Right lobe of liver (tissue), 6 donors: Measurements from ENCODE around the gene GRM8. TPM values are rescaled to one million over a fixed set of nuclear protein-coding genes. Genes with fewer than 3 reads are reported as not detected.

Experiments
- ATAC-seq, 4 donors: fragments of 200-7000 bp; cut with Tn5 transposase; one replicate each; pipeline ENCODE4 v1.9.1; 2020; ENCODE audit warnings: mild to moderate bottlenecking in 4 of 4, moderate library complexity in 4 of 4
- DNase-seq, 3 donors: peaks; one replicate each; pipeline ENCODE4 v3.0.0-alpha.2; 2020
- H3K27ac ChIP-seq, 3 donors: fragments of 200-600 bp; one replicate each; pipeline ENCODE4 v1.8.0; 2022
- H3K27me3 ChIP-seq, 2 donors: fragments of 200-600 bp; one replicate each; pipeline ENCODE4 v1.8.0; 2022
- H3K36me3 ChIP-seq, 4 donors: fragments of 200-600 bp; sonication (generic) in 1 of 4; one replicate each; pipeline versions ENCODE4 v1.5.1 to v1.8.0; 2017 to 2022; ENCODE audit warnings: control low read depth in 1 of 4
- H3K4me1 ChIP-seq, 4 donors: fragments of 200-600 bp; sonication (generic) in 1 of 4; one replicate each; pipeline versions ENCODE4 v1.5.1 to v1.8.0; 2017 to 2022; ENCODE audit warnings: control low read depth in 1 of 4
- H3K4me3 ChIP-seq, 3 donors: fragments of 200-600 bp; one replicate each; pipeline ENCODE4 v1.8.0; 2022
- H3K9me3 ChIP-seq, 4 donors: fragments of 200-600 bp; sonication (generic) in 1 of 4; one replicate each; pipeline versions ENCODE4 v1.5.1 to v1.8.0; 2017 to 2022; ENCODE audit warnings: control low read depth in 1 of 4
- POLR2A ChIP-seq: fragments of 450-650 bp; IDR thresholded peaks from one replicate; pipeline ENCODE4 v1.6.1; 2017; ENCODE audit warnings: antibody characterized with exemption, mild to moderate bottlenecking
- WGBS: methylation state at CpG from one replicate; pipeline ENCODE4 v1.1.6; 2018; ENCODE audit warnings: low coverage, low lambda C conversion rate; ENCODE audit not compliant: insufficient coverage; ENCODE audit errors: missing lambda C conversion rate; 5-methylcytosine and 5-hydroxymethylcytosine counted together
- intact Hi-C, 2 donors: fragments of 100-400 bp; cut with DNase I; formaldehyde crosslinking; loops; one replicate each; pipeline versions ENCODE4 v1.11.2 to v1.14.1; 2022
- total RNA-seq, 6 experiments: library from RNA; depleted of rRNA in 2 of 6; stranded (reverse); fragments of >200 nt in 2 of 6; fragmentation: NEBNext Ultra II Directional in 3 of 6; extraction: Animal tissue kit (Norgen Biotek cat#: 25700) in 3 of 6; gene quantifications; one replicate each; pipeline versions ENCODE4 v1.1.0 to v1.2.4, GENCODE V29; 2016 to 2023
- TF ChIP-seq, protein P1 (sequence below), 4 donors: fragments of 200-600 bp in 3 of 4; fragments of 450-650 bp in 1 of 4; IDR thresholded peaks; one replicate each; pipeline versions ENCODE4 v1.5.1 to v1.8.0; 2016 to 2022; ENCODE audit warnings: antibody characterized with exemption in 4 of 4, mild to moderate bottlenecking in 2 of 4
- donor health status: DM: no; HTN: yes; CAD: no.
- donor health status: DM: no; HTN: no; CAD: no.
- donor health status: DM: no; HTN: no; CAD: no.
- donor health status: DM: no; HTN: yes; CAD: no.
- donor health status: DM: no; HTN: yes; CAD: no.

GRM8 gene
- total RNA-seq, 6 experiments from 2014 or later, result 0.12 to 8.4 (median 2.7) TPM

DNA sequence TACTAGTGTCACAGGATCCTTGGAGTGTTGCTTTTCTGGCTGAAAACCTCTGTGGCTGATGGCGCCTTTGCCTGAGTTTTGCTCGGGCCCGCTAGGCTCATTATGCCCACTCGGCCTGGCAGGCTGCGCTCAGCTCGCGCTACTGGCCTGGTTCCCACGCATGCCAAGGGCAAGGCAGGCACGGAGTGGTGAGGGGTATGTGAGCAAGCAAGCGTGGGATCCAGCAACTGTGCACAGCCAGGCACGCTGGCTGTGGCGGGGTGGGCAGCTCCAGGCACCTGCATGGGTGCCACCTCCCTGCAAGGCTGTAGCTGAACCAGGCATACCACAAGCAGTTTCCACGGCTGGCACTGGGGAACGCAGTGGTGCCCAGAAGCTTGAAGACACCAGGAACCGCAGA, 562.6 kb downstream of the GRM8 start:
- no peak for ATAC-seq
- no peak overlapping the region for H3K4me3 ChIP-seq
- intact Hi-C loops, result no loop called here
- no peaks in the 10 kb centered on the region for H3K4me1 ChIP-seq
- WGBS, result 87% methylated on average over 4 of the region's 15 CpGs
- H3K27me3 ChIP-seq, result no peaks in the 10 kb centered on the region
- H3K9me3 ChIP-seq, result no peaks in the 10 kb centered on the region
- DNase-seq, result no peak
- TF ChIP-seq, protein P1, sequence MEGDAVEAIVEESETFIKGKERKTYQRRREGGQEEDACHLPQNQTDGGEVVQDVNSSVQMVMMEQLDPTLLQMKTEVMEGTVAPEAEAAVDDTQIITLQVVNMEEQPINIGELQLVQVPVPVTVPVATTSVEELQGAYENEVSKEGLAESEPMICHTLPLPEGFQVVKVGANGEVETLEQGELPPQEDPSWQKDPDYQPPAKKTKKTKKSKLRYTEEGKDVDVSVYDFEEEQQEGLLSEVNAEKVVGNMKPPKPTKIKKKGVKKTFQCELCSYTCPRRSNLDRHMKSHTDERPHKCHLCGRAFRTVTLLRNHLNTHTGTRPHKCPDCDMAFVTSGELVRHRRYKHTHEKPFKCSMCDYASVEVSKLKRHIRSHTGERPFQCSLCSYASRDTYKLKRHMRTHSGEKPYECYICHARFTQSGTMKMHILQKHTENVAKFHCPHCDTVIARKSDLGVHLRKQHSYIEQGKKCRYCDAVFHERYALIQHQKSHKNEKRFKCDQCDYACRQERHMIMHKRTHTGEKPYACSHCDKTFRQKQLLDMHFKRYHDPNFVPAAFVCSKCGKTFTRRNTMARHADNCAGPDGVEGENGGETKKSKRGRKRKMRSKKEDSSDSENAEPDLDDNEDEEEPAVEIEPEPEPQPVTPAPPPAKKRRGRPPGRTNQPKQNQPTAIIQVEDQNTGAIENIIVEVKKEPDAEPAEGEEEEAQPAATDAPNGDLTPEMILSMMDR (IDR thresholded peaks at IDR 0.05), result no peak
- TF ChIP-seq POLR2A, result no peak
- no peak overlapping the region for H3K27ac ChIP-seq
- H3K36me3 ChIP-seq, result no peaks in the 10 kb centered on the region

DNA sequence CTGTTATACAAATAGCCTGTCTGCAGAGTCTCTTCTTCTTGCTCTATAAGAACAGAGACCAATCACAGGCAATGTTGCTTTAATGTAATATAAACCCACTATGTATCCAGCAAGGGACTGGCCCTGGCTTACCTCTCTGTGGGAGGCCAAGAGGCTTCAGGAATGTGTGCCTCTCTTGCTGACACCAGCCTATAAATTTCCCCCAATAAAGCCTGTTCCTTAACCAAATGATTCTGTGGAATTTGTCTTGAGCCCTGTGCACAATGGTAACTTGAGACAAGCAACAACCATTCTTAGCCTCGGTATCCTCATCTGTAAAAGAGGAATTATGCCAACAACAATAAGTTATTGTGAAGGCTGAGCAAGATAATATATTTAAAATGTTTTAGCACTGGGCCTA, 563.7 kb downstream of the GRM8 start:
- no peak overlapping the region for H3K4me3 ChIP-seq
- DNase-seq (no peak), ATAC-seq (no peak)
- no peaks in the 10 kb centered on the region for H3K4me1 ChIP-seq
- no peaks in the 10 kb centered on the region for H3K27me3 ChIP-seq
- H3K27ac ChIP-seq, result no peak overlapping the region
- TF ChIP-seq POLR2A, result no peak
- TF ChIP-seq, protein P1 (IDR thresholded peaks at IDR 0.05), result no peak
- 50% methylated on average over 1 of the region's 1 CpG for WGBS
- H3K9me3 ChIP-seq, result no peaks in the 10 kb centered on the region
- intact Hi-C loops, result no loop called here
- no peaks in the 10 kb centered on the region for H3K36me3 ChIP-seq

DNA sequence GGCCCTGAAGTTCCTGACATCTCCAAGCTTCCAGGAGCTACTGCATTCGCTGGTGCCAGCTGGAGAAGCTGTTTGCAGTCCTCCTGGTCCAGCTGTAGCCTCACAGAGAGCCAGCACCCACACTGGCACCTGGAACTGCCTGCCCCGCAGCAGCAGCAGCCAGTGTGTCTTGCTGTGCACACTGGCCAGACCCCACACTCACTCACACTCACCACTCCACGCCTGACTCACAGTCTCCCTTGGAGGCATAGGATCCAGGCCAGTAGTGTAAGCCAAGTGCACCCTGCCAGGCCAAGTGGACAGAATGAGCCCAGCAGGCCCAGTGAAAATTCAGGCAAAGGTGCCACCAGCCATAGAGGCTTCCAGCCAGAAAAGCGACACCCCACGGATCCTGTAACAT, 566.3 kb downstream of the GRM8 start:
- no peak for DNase-seq

DNA sequence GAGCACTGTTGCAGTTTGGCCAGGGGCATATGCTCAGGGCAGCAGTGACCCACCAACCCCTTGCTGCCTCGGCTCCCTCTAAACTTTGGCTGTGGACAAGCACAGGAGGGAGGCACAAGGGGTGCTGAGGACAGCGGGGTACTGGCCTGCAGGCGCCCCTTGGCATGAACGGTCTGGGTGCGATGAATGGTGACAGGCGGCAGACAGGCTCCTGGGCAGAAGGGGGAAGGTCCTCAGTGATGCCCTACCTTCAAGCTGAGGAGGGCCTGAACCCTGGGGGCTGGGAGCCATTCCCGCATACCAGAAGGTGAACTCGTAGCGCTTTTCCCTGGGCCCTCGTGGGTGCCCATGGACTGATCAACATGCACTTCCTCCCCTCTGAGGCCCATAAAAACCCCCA, 567.1 kb downstream of the GRM8 start:
- H3K27me3 ChIP-seq, result no peaks in the 10 kb centered on the region
- no peaks in the 10 kb centered on the region for H3K4me1 ChIP-seq
- ATAC-seq (peak in 1 of 4 donors; percentile 39), DNase-seq (no peak)
- no peak overlapping the region for H3K27ac ChIP-seq
- no peak overlapping the region for H3K4me3 ChIP-seq
- no peak for TF ChIP-seq POLR2A
- TF ChIP-seq, protein P1 (IDR thresholded peaks at IDR 0.05), result no peak
- intact Hi-C loops, result no loop called here
- no CpG with 5 or more reads among the region's 10 CpGs for WGBS
- no peaks in the 10 kb centered on the region for H3K9me3 ChIP-seq
- no peaks in the 10 kb centered on the region for H3K36me3 ChIP-seq

More for the DNA sequence above, 566.3 kb downstream of the GRM8 start:
- TF ChIP-seq POLR2A, result no peak
- TF ChIP-seq, protein P1 (IDR thresholded peaks at IDR 0.05), result no peak
- Histone ChIP-seq H3K27ac (no peak overlapping the region), H3K9me3 (no peaks in the 10 kb centered on the region), H3K27me3 (no peaks in the 10 kb centered on the region), H3K4me1 (no peaks in the 10 kb centered on the region), H3K36me3 (no peaks in the 10 kb centered on the region), H3K4me3 (no peak overlapping the region)
- WGBS, result 75% methylated on average over 2 of the region's 5 CpGs
- intact Hi-C loops, result no loop called here
- no peak for ATAC-seq

DNA sequence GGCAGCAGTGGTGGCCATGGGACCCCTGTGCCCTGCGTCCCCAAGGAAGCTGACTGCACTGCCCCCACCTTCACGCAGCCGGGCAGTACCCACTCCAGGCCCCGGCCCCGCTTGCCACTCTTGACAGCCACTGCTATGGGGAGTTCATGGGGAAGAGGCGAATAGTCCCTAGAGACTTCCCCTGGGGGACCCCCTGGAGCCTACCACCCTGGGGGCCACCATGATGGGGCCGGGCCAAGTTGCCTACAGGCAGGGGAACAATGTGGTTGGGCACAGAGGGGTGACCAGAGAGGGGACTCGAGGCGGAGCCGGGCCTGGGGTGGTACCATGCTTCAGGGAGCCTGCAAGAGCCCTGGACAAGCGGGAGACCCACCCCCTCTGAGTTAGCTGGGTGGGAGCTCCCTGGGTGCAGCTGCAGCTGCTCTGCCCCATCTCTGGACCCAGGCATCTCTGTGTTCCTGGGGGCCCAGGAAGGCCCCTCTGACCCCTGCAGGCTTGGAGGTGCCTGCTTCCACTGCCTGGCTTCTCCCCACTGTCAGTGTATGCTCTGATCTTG, 567.6 kb downstream of the GRM8 start:
- TF ChIP-seq, protein P1 (IDR thresholded peaks at IDR 0.05), result no peak
- TF ChIP-seq POLR2A, result no peak
- no peak overlapping the region for H3K27ac ChIP-seq
- 83% methylated on average over 1 of the region's 11 CpGs for WGBS
- no peaks in the 10 kb centered on the region for H3K4me1 ChIP-seq
- H3K27me3 ChIP-seq, result no peaks in the 10 kb centered on the region
- no peak overlapping the region for H3K4me3 ChIP-seq
- H3K36me3 ChIP-seq, result no peaks in the 10 kb centered on the region
- no peaks in the 10 kb centered on the region for H3K9me3 ChIP-seq
- intact Hi-C loops, result no loop called here
- DNase-seq (no peak), ATAC-seq (peak in 1 of 4 donors; percentile 37)
